ENCODE results near the gene GJB2. TPM values are rescaled to one million over a fixed set of nuclear protein-coding genes. Genes with fewer than 3 reads are reported as not detected.
A peak's percentile ranks its signal among the peaks of the same experiment; 100 is the strongest.

Gene GJB2
- total RNA-seq (2014; rRNA removed; shearing (Covaris generic)): 0.45 and 0.65 TPM in 2 replicates

DNA sequence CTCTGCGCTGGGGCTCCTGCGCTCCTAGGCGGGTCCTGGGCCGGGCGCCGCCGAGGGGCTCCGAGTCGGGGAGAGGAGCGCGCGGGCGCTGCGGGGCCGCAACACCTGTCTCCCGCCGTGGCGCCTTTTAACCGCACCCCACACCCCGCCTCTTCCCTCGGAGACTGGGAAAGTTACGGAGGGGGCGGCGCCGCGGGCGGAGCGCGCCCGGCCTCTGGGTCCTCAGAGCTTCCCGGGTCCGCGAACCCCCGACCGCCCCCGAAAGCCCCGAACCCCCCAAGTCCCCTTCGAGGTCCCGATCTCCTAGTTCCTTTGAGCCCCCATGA, at the start of gene GJB2:
Gene GJB2 (minus strand): TSS at position 103 of the 326 bp plus-strand sequence. CDS start 3,357 bp downstream, outside the sequence.
- DNase-seq (ENCODE audit: low spot score): no peak

DNA sequence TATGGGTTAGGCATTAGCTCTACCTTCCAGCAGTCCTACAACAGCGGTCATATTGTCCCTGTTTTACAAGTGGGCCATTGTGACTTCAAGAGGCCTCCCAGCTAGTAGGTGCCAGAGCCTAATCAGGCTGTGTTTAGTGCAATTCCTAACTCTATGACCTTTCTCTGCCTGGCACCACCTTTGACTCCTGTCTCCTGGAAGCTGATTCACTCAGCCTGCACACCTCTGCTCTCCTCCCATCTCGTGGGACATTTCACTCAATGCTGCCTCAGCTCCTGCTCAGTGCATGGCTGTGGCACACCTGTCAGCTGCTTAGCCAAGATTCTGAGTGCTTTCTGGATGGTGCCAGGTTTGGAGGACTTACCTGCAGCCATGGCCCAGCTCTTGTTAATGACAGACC, 48.9 kb upstream of the GJB2 start:
- DNase-seq (ENCODE audit: low spot score): no peak

DNA sequence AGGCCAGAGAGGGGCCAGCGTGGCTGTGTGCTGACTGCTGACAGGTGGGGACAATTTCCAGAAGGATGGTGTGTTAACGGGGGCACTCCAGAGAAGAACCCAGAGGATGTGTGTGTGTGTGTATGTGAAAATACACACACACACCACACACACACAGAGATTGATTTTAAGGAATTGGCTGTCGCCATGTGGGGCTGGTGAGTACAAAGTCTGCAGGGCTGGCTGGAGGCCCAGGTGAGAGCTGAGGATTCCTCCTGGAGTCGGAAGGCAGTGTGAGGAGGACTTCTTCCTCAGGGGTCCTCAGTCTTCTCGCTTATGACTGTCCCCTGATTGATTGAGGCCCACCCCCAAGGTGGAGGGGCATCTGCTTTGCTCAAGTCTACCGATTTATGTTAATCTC, 47.0 kb upstream of the GJB2 start:
- no peak for DNase-seq (ENCODE audit: low spot score)

DNA sequence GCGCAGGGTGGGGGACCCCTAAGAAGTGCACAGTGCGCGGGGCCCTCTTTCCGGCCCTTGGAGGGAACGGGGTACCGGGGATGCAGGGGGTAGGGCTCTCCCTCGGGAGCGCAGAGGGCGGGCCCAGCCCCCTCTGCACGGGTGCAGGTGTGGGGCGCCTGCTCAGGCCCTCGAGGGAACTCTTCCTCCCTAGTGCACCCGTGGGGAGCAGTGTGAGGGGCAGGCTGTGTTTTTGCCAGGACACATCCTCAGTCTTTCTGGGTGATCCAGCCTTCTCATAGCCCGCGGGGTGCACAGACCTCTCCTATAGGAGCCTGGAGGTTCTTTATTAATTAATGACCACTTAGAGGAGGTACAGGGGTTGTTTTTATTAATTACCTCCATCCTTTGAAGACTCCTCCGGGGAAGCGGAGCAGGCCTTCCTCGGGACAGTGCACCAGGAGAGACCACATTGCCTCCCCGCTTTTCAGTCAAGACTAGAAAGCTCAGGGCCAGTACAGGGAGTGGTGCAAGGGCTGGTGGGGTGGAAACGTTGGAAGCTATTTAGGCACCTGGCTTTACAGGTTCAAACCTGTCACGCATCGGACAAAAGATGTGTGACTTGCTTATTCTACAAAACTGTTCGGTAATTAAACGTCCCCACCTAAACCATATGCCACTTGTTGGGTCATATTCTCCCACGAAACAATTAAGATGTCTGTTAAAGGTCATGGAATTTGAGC, 40.0 kb upstream of the GJB2 start:
- DNase-seq (ENCODE audit: low spot score): no peak

DNA sequence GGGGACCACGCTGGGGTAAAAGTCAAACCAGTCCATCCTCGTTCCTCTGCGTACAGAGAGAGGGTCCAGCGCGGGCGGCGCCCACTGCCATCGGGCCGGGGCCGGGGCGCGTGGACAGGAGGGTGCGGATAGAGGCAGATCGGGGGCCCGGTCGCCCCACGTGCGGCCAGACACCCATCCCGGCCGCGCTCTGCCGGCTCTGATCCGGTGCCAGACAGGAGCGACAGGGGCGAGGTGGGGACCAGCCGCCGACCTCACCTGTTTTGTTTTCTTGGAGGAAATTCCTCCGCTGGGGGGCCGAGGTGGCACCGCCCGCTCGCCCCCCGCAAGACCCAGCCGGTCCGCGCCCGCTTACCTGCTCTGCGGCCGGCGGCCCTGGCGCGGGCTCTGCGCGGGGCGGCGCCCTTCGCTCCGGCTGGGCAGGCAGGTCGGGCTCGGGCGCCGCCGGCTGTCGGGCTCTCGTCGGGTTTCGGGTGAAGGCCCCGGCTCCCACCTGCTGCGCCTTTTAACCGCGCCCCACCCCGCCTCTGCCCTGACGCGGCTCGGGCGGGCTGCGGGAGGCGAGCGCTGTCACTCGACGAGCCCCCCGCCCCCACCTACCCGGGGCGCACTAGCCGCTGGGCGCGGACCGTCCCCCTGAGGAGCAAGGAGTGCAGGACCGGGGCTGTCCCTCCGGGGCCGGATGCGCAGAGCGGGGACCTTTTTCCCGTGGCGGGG, 39.3 kb upstream of the GJB2 start, which contains the start of gene GJB6:
Gene GJB6 (minus strand): TSS at position 481 of the 717 bp plus-strand sequence. CDS start 8,839 bp downstream, outside the sequence.
- no peak for DNase-seq (ENCODE audit: low spot score)

DNA sequence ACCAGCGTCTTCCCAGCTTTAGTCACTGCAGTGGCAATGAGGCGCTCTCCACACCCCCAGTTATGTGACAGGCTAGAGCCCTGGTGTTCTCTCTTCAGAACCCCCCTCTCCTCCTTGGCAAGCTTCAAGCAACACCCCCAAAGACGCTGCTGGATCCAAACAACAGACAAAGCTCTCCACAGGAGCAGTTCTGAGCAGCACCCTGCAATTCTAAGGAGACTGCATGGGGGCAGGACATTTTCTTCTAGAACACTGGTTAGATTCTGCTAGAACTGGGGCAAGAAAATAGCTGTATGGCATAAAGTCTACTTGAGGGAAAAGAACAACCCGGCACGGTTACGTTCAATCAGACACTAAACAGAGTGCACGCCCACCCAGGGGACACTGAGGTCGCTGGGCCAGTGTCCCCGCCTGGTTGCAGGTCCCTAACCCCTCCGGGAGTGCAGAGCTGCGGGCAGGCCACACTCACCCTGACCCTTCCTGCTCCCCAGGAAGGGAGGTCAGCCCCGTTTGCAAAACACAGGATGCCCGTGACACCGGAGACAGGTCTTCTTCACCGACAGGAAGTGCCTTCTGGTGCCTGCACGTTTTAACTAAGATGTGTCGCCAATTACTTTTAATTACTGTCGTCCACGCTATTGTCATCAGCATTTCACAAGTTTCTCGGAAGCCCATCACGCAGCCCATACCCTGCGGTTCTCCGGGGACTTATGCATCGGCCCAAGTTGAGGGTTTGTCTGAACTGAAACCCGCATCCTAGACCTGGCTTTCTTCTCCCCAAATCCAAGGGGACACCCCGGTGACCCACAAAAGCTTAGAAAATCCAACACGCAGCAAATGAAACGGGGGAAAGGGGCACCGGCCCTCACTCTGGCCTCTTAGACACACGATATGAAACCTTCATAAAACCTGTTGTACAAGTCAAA, 38.4 kb upstream of the GJB2 start:
- DNase-seq (ENCODE audit: low spot score): no peak

DNA sequence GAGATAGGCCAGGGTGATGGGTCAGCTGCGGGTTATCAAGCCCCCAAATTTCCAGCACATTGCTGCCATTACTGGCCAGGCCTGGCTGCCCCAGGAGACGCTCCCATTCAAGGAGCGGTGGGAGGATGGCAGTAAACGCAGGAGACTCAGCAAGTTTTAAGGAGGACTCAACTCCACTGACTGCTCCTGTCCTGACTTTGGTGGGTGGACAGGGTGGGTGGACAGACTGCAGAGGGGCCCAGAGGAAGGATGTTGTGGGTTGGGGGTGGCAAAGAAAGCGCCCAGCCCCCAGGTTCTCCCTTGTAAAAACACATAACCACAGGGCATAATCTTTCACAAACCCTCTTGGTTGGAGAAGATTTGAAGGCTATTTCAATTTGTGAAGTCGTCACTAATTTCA, 35.0 kb upstream of the GJB2 start:
- DNase-seq (ENCODE audit: low spot score): no peak

DNA sequence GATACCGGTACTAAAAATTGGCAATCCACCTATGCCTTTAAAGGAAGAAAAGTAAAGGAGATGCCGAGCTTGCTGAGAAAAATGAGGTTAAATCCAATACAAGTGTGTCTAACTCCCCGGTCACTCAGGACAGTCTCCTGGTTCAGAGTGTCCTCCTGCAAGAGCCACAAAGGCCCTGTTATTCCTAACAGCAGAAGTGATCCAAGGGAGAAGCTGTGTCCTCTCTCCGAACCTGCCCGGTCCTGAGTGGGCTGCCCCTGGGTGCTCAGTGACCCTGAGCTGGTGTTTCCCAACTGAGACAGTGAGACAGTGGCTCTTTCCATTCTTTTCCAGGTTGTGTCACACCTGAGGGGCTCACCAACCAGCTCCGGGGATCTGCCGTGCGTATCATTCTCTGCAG, 34.5 kb upstream of the GJB2 start:
- no peak for DNase-seq (ENCODE audit: low spot score)

DNA sequence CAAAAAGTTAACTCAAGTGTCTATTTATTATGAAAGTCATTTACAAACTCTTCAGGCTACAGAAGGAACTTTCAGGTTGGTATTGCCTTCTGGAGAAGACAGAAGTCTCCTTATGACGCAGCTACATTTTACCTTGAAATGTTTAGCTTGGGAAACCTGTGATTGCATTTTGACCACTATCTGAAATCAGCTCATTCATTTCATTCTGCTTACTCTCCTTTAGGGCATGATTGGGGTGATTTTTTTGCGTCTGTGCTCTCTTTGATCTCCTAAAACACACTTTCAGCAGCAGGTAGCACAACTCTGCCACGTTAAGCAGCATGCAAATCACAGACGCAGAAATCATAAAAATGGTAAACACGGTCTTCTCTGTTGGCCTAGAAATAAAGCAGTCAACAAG, 29.8 kb upstream of the GJB2 start:
- no peak for DNase-seq (ENCODE audit: low spot score)

DNA sequence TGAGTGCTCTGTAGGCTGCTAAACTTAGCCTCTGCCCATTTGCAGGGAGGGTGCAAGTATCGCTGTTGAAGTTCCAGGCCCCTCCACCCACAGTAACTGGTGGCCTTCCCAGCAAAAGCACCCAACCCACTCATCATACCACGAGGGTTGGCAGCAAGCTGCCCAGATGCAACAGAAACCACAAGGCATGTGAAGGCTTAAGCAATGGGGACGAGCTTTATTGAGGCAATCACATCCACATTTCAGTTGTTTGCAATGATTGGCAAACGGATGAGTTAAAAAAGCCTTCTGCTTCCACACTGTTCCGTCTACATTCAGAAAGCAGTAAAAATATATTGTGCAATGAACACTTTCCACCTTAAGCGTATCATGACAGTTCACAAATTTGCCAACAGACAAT, 29.0 kb upstream of the GJB2 start:
- DNase-seq (ENCODE audit: low spot score): no peak

DNA sequence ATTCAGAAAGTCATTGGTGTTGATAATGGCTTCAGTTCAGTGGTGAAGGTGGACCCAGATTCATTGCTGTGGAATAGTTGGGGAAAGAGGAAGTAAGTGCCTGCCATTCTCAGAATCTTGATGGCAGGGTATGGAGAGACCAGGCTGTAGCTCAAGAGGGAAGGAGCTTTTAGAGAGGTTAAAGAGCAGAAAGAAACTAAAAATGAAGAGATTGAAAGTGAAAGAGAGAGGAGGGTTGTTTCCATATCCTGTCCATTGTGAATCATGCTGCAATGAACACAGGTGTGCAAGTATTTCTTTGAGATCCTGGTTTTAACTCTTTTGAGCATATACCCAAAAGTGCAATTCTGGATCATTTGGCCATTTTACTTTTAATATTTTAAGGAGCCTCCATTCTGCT, 26.8 kb upstream of the GJB2 start:
- no peak for DNase-seq (ENCODE audit: low spot score)

DNA sequence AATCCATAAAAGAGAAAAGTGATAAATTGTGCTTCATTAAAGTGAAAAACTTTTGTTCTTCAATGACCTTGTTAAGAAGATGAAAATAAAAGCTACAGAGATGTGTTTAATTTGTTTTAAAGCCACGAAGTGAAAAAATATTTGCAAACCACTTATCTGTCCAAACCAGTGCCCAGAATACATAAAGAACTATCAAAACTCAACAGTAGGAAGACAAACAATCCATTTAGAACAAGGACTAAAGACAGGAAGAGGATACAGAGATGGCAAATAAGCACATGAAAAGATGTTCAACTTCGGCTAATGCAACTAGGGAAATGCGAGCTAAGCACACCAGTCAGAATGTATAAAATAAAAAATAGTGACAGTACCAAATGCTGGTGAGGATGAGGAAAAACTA, 24.4 kb upstream of the GJB2 start:
- no peak for DNase-seq (ENCODE audit: low spot score)

DNA sequence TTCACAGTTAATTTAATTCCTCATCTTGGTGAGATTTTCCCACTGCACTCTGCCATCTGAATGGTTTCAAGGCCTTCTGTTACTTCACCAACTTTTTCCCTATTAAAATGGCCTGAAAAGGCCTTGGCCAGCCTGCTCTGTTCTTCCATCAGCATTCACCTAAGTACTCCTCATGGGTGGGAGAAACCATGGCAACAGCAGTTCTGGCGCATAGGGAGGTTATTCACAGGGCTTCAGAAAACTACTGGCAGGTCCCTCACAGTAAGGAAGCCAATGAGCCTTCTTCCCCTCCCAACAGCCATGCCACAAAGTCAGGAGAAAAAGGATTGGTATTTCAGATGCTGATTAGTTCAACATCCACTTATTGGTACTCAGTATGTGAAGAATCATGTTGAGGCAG, 17.2 kb upstream of the GJB2 start:
- no peak for DNase-seq (ENCODE audit: low spot score)

DNA sequence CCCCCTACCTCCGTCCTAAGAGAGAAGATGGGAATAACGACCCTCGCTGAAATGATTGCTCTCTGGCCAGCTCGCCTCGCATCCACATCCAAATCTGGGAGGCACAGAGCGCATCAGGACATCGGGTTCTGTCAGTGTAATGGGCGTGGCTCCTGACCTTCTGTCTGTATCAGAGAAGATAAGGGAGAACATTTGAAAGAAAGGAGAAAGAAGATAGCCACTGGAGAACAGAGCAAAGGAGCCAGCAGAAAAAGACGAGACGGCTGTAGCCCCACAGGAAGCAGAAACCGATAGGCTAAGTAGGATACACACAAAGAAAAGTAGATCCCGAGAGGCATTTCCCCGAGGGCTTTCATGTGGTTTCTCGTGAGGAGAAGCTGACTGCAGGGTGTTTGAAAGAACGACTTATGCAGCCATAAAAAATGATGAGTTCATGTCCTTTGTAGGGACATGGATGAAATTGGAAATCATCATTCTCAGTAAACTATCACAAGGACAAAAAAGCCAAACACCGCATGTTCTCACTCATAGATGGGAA, 14.0 kb upstream of the GJB2 start:
- DNase-seq (ENCODE audit: low spot score): no peak

DNA sequence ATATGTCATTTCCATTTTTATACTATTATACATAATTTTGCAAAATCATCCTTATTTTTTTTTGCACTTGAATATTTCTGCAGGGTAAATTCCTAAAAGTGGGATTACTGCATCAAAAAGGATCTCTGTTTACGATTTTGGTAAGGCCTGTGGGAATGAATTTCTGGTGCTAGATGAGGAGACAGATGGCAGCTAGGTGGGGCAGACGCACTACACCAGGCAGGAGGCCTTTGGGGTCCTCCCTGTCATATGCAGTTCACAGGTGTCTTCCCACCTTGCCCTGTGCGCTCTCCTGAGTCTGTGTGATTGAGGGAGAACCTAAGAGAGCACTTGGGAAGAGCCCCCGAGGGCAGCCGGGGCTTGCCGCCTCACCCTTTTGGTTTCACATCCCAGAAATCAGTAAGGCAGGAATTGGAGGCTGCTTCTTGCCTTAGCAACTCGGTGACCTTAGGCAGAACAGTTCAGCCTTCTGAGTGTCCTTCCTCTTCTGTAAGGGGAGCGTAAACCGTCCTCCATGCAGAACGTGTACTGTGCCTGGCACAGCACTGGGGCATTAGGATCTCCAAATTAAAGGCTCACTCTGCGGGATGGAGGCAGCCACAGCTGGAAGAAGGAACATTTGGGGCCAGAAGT, 13.4 kb upstream of the GJB2 start:
- DNase-seq (ENCODE audit: low spot score): no peak

DNA sequence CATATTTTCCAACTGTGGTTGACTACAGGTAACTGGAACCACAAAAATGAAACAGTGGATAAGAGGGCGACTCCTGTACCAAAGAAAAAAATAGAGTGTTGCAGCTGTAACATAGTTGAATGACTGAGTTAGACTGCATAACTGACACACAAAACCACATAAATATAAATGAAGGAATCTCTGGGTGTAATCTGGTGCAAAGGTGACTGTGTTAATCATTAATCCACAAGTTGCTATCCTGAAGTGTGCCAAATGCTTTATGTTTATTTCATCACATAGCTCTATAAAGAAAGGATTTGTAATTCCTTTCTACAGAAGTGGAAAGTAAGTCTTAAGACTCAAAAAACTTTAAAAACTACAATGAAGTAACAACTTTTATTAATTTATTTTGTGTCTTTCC, 6.0 kb upstream of the GJB2 start:
- no peak for DNase-seq (ENCODE audit: low spot score)

DNA sequence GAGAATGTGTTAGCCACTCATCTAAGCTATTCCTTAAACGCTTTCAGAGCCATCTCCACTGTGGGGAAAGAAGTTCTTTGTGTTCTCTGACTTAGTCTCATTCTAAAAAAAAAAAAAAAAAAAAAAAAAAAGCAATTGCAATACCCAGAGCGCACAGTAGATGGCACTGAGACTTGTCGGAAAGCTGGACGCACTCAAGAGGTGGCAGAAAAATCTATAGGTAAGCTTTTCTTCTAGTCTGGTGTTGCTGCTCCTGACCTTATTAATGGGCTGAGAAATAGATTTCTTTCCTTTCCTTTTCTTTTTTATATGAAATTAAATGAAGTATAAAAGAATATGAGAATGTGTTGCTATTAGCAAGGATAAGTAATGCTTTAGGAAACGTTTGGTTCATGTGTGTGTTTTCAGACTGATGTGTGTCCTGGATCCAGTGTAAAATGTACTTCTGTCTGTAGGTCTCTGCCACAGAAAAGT, 4.7 kb upstream of the GJB2 start:
- peak; percentile 25 for DNase-seq (ENCODE audit: low spot score)

DNA sequence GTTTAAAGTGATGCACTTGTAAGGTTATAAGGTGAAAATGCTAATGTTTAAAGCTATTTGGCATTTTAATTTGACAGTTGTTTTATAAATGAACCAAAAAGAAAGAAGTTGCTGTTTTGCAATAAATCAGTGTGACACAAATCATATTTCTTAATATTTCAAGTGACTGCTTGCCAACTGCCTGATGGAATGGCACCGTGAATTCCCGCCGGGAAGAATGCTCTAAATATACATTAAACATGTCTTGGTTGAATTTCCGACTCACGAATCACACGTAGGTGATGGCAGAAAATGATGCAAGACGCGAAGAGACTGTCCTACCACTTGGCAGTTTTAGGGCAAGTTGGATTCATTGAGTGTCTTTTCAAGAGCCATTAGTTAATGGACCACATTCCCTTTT, 3.1 kb upstream of the GJB2 start:
- no peak for DNase-seq (ENCODE audit: low spot score)

DNA sequence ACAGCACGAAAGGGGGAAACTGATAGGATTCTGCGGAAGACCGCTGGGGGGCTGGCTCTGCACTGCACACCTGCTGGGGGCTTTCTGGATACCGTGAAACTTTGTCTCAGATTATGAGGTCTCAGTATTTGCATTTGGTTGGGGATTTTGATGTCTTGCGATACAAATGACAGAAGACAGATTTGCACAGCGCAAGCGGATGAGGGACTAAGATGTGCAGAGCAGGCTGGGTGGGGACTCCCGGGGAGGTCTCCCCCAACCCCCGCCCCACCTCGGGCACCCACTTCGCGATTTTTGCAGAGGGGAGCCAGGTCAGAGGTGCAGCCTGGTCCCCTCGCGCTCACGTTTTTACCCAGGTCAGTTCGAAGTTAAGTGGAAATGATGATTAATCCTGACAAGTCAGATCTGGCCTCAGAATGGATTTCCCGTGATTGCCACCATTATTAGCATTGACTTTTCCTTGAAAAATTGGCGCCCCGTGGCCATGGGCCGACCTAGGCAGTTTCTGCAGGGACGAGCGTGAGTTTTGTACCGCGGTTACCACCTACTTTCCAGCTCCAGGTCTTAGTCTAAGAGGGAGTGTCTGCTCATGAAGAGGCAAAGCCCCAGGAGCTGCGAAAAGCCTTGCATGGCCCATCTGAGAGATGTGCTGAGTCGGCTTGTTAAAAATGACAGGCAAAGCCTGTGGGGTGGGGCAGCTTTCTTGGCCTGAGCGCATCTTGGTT, 1.3 kb upstream of the GJB2 start:
- no peak for DNase-seq (ENCODE audit: low spot score)

DNA sequence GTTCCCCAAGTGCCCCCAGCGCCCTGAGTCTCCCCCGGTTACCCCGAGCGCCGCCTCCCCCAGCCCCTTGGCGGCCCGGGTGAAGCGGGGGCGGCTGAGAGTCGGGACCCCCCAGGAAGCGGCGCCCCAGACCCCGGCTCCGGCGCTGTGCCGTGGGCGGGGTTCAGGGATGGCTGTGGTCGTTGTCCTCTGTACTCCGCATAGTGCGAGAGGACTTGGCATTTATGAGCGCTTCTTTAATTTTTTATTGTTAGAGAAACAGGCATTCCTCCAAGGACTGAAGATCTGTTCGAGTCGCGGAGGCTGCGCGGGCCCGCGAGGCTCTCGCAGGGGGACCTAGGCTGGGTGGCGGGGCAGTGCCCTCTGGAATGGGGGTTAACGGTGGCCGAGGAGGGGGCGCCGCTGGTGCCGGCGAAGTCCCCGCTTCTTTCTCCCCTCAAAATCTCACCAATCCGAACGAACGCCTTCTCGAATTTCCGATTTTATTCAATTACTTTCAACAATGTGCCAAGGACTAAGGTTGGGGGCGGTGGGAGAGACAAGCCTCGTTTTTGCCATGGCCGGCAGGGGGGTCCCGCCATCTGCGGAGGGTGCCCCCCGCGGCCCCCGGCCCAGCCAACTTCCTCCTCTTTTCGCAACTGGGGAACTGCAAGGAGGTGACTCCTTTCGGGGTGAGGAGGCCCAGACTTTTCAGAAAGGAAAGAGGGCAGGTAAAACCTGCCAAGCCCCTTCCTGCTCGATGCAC, 596 bp upstream of the GJB2 start:
- DNase-seq (ENCODE audit: low spot score): no peak
